ENCODE data around the gene ERP27. TPM values are rescaled to one million over a fixed set of nuclear protein-coding genes. Genes with fewer than 3 reads are reported as not detected.
A peak's percentile ranks its signal among the peaks of the same experiment; 100 is the strongest.

Gene ERP27
- polyA plus RNA-seq, 1 of the 3 experiments (the other 2 are of a cell fraction), result 0.64 TPM

GRCh38 chr12:14968478-14968877, 30.1 kb upstream of the ERP27 start:
- Histone ChIP-seq H3K9ac (no peak overlapping the region), H3F3A (replicated peaks; ENCODE audit: insufficient read depth) (no peaks in the 10 kb centered on the region), H3K4me1 (ENCODE audit: control insufficient read depth in 1 of 2, insufficient read depth in 2 of 2, low read depth in 1 of 2, low read length in 1 of 2) (peaks cover 0 to 4% of the 10 kb centered on the region in 2 experiments; a peak in 2 of 4 replicates), H3K9me3 (no peaks in the 10 kb centered on the region), H3K79me2 (ENCODE audit: insufficient read depth) (no peaks in the 10 kb centered on the region), H3K27me3 (ENCODE audit: insufficient read depth) (no peaks in the 10 kb centered on the region), H3K4me2 (no peak overlapping the region), H4K20me1 (ENCODE audit: insufficient read depth) (no peaks in the 10 kb centered on the region), H3K36me3 (replicated peaks in 1 of 2; ENCODE audit: control insufficient read depth in 1 of 2, insufficient read depth in 2 of 2, low read length in 1 of 2) (no peaks in the 10 kb centered on the region), H2AFZ (ENCODE audit: low read depth) (no peak overlapping the region), H3K27ac (ENCODE audit: low read depth in 2 of 2, low read length in 1 of 2) (no peak overlapping the region), H3K9me2 (no peaks in the 10 kb centered on the region), H3K4me3 (ENCODE audit: low read depth in 2 of 2, low read length in 1 of 2) (no peak overlapping the region)
- DNase-seq, result no peak
- 47% methylated on average over 3 of the region's 3 CpGs for WGBS (ENCODE audit: low lambda C conversion rate)
- ChIA-PET CTCF (no interaction called here), POLR2A (no interaction called here)
- TF ChIP-seq CHD2 (IDR thresholded peaks at IDR 0.05; ENCODE audit: low read length, partially characterized antibody) (no peak), ZBTB33 (IDR thresholded peaks at IDR 0.05; ENCODE audit: borderline replicate concordance, low read depth) (no peak), RCOR1 (IDR thresholded peaks at IDR 0.05; ENCODE audit: low read length) (no peak), SMC3 (IDR thresholded peaks at IDR 0.05; ENCODE audit: low read depth, low read length) (no peak), GABPA (IDR thresholded peaks at IDR 0.05; ENCODE audit: low read depth) (no peak), FOSL2 (IDR thresholded peaks at IDR 0.05; ENCODE audit: borderline replicate concordance, low read depth) (no peak), NFIC (IDR thresholded peaks at IDR 0.05; ENCODE audit: borderline replicate concordance) (no peak), TAF1 (IDR thresholded peaks at IDR 0.05; ENCODE audit: borderline replicate concordance, low read depth, low read length) (no peak)

- POLR2A ChIA-PET, result no interaction called here
- no peak overlapping the region for H3K4me2 ChIP-seq
- H4K20me1 ChIP-seq (ENCODE audit: insufficient read depth), result no peaks in the 10 kb centered on the region
- peak overlapping the region in 1 of 2 experiments; percentile 22; a peak in 2 of 4 replicates for H3K27ac ChIP-seq (ENCODE audit: low read depth in 2 of 2, low read length in 1 of 2)
- peaks cover 24% of the 10 kb centered on the region for H3F3A ChIP-seq (replicated peaks; ENCODE audit: insufficient read depth)
- H3K4me3 ChIP-seq (ENCODE audit: low read depth in 2 of 2, low read length in 1 of 2), result no peak overlapping the region
- H3K9me3 ChIP-seq, result no peaks in the 10 kb centered on the region
- no peaks in the 10 kb centered on the region for H3K27me3 ChIP-seq (ENCODE audit: insufficient read depth)
- H3K9ac ChIP-seq, result no peak overlapping the region
- H3K9me2 ChIP-seq, result no peaks in the 10 kb centered on the region
- no peaks in the 10 kb centered on the region for H3K36me3 ChIP-seq (replicated peaks in 1 of 2; ENCODE audit: control insufficient read depth in 1 of 2, insufficient read depth in 2 of 2, low read length in 1 of 2)
- CTCF ChIA-PET, result no interaction called here
- peak; percentile 11 for DNase-seq
- WGBS (ENCODE audit: low lambda C conversion rate), result 38% methylated on average over 2 of the region's 2 CpGs
- peaks cover 4 to 11% of the 10 kb centered on the region in 2 experiments; a peak in 3 of 4 replicates for H3K4me1 ChIP-seq (ENCODE audit: control insufficient read depth in 1 of 2, insufficient read depth in 2 of 2, low read depth in 1 of 2, low read length in 1 of 2)
- peaks cover 11% of the 10 kb centered on the region for H3K79me2 ChIP-seq (ENCODE audit: insufficient read depth)
- TF ChIP-seq TCF12 (IDR thresholded peaks at IDR 0.05), result peak; percentile 18; the same call in 1 of the 2 replicates
- no peak for TF ChIP-seq USF1 (IDR thresholded peaks at IDR 0.05; ENCODE audit: borderline replicate concordance, low read depth)
- no peak overlapping the region for H2AFZ ChIP-seq (ENCODE audit: low read depth)
These were observed 26.9 kb upstream of the ERP27 start for GRCh38 chr12:14965221-14965620.
